CD4-positive, alpha-beta T cell treated with Interleukin-17A for 4 hours (primary cell): ENCODE results near the gene SST.

Experiments
- DNase-seq: peaks from one replicate; pipeline ENCODE4 v3.0.0-alpha.2; 2020; ENCODE audit warnings: mixed read lengths

SST gene

DNA sequence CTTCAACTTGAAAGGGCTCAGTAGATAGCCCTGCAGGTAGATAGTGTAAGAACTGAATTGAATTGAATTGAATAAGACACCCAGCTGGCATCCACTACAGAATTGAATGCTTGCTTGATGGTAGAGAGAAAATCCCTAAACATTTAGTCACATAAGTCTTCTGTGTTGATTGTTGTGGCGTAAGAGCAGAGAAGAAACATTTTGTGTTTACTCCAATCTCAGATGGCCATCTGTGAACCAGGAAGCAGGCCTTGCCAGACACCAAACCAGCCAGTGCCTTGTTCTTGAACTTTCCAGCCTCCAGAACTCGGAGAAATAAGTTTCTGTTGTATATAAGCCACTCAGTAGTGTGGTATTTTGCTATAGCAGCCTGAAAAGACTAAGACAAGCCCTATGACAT is 43.6 kb downstream of the SST start:
- DNase-seq: no peak

DNA sequence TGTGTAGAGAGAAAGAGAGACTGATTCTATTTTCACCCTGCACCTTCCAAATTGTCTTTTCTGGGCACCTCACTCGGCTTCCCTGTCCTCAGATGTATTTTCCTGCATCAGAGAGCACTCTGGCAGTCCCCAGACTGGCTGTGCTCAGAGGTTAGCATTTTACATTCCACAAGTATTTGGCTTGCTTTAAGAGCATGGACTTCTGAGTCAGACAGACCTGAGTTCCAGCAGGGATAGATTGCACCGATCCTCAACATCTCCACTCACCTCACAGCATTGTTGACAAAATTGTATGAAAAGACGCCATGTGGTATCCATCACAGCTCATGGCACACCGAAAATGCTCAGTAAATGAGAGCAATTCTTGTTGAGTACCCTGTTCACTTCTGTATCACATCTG is 45.6 kb downstream of the SST start:
- DNase-seq: no peak

DNA sequence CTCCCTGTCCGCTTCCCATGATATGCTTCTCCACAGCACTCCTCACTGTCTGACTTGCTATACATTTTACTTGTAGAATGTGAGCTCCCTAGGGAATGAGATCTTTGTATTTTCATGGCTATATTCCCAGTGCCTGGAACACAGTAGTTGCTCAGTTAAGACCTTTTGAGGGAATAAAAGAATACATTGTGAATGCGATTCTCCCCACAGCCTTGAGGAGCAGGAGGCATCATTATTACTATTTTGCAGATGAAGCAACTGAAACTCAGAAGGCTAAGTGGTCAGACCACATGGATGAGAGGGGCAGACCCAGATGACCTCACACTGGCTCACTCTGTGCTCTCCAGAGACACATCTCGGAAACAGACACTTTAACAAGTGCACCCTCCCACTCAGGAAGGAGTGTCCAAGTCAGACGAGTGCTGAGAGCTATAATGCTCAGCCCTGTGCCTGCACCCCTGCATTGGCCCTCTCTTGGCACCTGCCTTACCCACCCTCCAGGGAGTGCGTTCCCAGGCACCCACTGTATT is 46.8 kb downstream of the SST start:
- DNase-seq: no peak

DNA sequence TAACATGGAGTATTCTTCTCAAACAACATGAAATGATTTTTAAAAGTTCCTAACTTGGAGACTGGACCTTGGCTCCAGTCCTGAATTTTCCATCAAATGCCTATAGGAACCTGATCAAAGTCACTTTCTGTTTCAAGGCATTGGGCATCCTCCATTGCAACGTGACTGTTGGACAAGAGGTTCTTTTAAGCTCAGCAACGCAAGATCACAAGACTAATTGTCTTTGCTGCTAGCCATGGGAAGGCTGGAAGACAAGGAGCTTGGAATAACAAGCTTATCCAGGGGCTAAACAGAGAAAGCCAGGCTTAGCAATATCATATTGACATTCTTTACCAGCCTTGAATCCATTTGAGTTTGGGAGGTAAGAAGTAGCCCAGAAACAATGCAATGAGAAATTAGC is 48.3 kb downstream of the SST start:
- DNase-seq: no peak

DNA sequence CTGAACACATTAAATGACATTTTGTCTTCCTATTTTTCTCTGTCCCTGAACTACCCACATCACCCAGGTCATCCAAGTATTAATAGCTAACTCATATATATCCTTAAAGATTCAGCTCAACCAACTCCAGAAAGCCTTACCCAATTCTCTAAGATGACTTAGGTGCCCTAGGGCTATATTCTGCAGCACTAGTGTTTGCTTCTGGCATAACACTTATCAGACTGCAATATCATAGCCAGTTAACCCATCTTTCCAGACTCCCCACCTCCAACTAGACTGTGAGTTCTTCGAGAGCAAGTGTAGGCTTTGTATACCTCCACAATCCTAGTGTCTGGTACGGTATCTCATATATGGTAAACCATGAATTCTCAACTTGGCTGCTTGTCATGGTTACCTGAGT is 50.7 kb downstream of the SST start:
- no peak for DNase-seq
